A673 (cell line): Measurements from ENCODE around the gene GBE1.

ENCODE experiments used
- CTCF ChIP-seq: fragments of 300-800, 200-600 bp; sonication (generic); conservative IDR thresholded peaks from 2 replicates; pipeline ENCODE4 v1.5.1; 2017; ENCODE audit warnings: low read depth, mild to moderate bottlenecking, antibody characterized with exemption, low read length, moderate library complexity, mixed read lengths
- EZH2 ChIP-seq: fragments of 200-600 bp; sonication (generic); IDR thresholded peaks from 2 replicates; pipeline ENCODE4 v1.6.1; 2017; ENCODE audit warnings: borderline replicate concordance, low read depth, mild to moderate bottlenecking, mixed read lengths, antibody characterized with exemption, low read length; ENCODE audit not compliant: poor library complexity, severe bottlenecking

- TF ChIP-seq CTCF (no peak), EZH2 (no peak)
Measured at GRCh38 chr3:81500039-81500438, 261.4 kb downstream of the GBE1 start.
